DOHH2 (cell line): ENCODE data around the gene DSCAM.

Experiments used
- EZH2phosphoT487 ChIP-seq: fragments of 200-600 bp; sonication (generic); IDR thresholded peaks from 2 replicates; pipeline ENCODE4 v1.6.1; 2017; ENCODE audit warnings: borderline replicate concordance, mild to moderate bottlenecking, antibody characterized with exemption, low read length, moderate library complexity, mixed read lengths
- TF ChIP-seq, protein P1 (sequence below): fragments of 200-600 bp; sonication (generic); IDR thresholded peaks from one replicate; pipeline ENCODE4 v1.5.1; 2014; ENCODE audit warnings: antibody characterized with exemption, mild to moderate bottlenecking, low read depth, low read length; ENCODE audit not compliant: poor library complexity, severe bottlenecking

DNA sequence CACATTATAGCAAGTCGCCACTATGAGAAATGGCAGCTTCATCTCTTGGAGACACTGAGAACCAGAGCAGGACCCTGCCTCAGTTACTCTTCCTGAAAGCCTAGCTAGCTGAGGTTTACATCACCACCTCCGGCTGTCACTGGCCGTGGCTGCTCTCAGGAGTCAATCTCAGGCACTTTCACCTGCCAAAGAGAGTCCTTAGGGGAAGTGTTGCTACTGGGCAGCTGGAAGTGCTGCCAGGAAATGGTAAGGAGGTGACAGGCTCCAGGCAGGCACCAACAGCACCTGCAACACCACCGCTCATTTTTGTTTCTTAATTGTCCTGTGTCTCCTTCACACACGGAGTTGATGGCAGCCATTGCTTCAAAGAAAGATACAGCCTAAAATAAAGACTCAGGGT, 92.5 kb downstream of the DSCAM start:
- TF ChIP-seq, protein P1, sequence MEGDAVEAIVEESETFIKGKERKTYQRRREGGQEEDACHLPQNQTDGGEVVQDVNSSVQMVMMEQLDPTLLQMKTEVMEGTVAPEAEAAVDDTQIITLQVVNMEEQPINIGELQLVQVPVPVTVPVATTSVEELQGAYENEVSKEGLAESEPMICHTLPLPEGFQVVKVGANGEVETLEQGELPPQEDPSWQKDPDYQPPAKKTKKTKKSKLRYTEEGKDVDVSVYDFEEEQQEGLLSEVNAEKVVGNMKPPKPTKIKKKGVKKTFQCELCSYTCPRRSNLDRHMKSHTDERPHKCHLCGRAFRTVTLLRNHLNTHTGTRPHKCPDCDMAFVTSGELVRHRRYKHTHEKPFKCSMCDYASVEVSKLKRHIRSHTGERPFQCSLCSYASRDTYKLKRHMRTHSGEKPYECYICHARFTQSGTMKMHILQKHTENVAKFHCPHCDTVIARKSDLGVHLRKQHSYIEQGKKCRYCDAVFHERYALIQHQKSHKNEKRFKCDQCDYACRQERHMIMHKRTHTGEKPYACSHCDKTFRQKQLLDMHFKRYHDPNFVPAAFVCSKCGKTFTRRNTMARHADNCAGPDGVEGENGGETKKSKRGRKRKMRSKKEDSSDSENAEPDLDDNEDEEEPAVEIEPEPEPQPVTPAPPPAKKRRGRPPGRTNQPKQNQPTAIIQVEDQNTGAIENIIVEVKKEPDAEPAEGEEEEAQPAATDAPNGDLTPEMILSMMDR, result no peak
- TF ChIP-seq EZH2phosphoT487, result no peak
